Smooth muscle cell of trachea (primary cell): ENCODE results near the gene TBL1XR1. TPM values are rescaled to one million over a fixed set of nuclear protein-coding genes. Genes with fewer than 3 reads are reported as not detected.

Experiments used
- total RNA-seq: library from RNA; depleted of rRNA; stranded (reverse); fragments of >200 nt; gene quantifications from 2 replicates; pipeline ENCODE4 v1.2.1, GENCODE V29; 2014

The TBL1XR1 gene
- 161 and 216 TPM in 2 replicates for total RNA-seq

DNA sequence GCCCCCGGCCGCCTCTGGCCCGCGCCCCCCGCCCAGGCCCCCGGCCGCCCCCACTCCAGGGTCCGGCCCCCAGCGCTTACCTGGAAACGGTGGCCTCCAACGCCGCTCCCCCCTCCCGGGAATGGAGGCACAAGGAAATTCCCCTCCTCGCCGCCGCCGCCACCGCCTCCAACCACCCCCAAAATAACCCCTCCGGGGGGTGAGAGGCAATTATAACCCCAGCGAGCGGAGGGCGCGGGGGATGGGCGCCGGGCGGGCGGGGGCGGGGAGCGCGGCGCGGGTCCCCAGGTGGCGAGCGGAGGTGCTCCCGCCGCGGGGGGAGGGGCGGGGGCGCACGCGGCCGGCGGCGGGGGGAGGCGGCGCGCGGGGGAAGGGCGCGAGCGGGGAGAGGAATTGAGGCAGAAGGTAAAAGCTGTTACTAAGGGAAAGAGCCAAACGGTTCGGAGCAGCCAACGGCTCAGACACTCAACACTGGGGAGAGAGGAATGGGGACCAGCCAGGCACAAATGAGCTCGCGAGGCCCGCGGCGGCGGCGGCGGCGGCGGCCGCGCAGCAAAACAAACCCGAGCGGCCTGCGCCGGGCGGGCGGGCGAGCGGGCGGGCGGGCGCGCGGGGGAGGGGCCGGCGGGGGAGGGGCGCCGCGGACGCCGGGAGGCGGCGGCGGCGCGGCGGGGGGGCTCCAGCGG, at the start of gene TBL1XR1:
TSS of gene TBL1XR1 (minus strand) at position 442 of the 686 bp plus-strand sequence. CDS start 132,505 bp downstream, outside the sequence.

